Stomach (tissue), 4 donors: ENCODE data around the gene MCEMP1.

Experiments
- CTCF ChIP-seq, 7 experiments: fragments of 450-650 bp in 4 of 7; fragments of 200-600 bp in 3 of 7; sonication (generic) in 3 of 7; IDR thresholded peaks; one replicate each; pipeline ENCODE4 v1.5.1; 2016 to 2019; ENCODE audit warnings: antibody characterized with exemption in 7 of 7, control low read depth in 2 of 7, mild to moderate bottlenecking in 1 of 7
- EP300 ChIP-seq: sonication (generic); formaldehyde crosslinking; IDR thresholded peaks from one replicate; pipeline ENCODE4 v1.6.1; 2017; ENCODE audit warnings: antibody characterized with exemption
- POLR2A ChIP-seq, 4 donors: fragments of 450-650 bp; IDR thresholded peaks; one replicate each; pipeline ENCODE4 v1.6.1; 2016; ENCODE audit warnings: antibody characterized with exemption in 4 of 4, control low read depth in 2 of 4, mild to moderate bottlenecking in 1 of 4, moderate library complexity in 1 of 4

GRCh38 chr19:7631577-7631976 is 45.3 kb upstream of the MCEMP1 start:
- TF ChIP-seq EP300 (no peak), POLR2A (IDR thresholded peaks at IDR 0.05) (no peak), CTCF (IDR thresholded peaks at IDR 0.05) (no peak)
